Measurements from ENCODE around the gene CRISPLD2.

- TF ChIP-seq, protein P1, sequence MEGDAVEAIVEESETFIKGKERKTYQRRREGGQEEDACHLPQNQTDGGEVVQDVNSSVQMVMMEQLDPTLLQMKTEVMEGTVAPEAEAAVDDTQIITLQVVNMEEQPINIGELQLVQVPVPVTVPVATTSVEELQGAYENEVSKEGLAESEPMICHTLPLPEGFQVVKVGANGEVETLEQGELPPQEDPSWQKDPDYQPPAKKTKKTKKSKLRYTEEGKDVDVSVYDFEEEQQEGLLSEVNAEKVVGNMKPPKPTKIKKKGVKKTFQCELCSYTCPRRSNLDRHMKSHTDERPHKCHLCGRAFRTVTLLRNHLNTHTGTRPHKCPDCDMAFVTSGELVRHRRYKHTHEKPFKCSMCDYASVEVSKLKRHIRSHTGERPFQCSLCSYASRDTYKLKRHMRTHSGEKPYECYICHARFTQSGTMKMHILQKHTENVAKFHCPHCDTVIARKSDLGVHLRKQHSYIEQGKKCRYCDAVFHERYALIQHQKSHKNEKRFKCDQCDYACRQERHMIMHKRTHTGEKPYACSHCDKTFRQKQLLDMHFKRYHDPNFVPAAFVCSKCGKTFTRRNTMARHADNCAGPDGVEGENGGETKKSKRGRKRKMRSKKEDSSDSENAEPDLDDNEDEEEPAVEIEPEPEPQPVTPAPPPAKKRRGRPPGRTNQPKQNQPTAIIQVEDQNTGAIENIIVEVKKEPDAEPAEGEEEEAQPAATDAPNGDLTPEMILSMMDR (conservative IDR thresholded peaks at IDR 0.05; ENCODE audit: low read length), result no peak
- no peak for TF ChIP-seq EZH2phosphoT487 (IDR thresholded peaks at IDR 0.05; ENCODE audit: borderline replicate concordance, low read depth, low read length)
These were observed 59.0 kb downstream of the CRISPLD2 start for GRCh38 chr16:84878770-84879169.

Measured in OCI-LY7 (cell line).